ENCODE measurements around the gene TAS1R1.
A peak's percentile ranks its signal among the peaks of the same experiment; 100 is the strongest.

GRCh38 chr1:6580593-6581409 lies 25.7 kb downstream of the TAS1R1 start:
- TF ChIP-seq CTCF (IDR thresholded peaks at IDR 0.05) (peak in 2 of 12 donors; percentile 6 to 21), POLR2A (IDR thresholded peaks at IDR 0.05) (no peak)

All from heart left ventricle (tissue), 13 donors.